ENCODE data around the gene GLIS1. TPM values are rescaled to one million over a fixed set of nuclear protein-coding genes. Genes with fewer than 3 reads are reported as not detected.

GLIS1 gene
- total and polyA plus RNA-seq, 10 of the 15 experiments (the other 5 are each of a cell fraction or from before 2014, with no cell fraction given): not detected

DNA sequence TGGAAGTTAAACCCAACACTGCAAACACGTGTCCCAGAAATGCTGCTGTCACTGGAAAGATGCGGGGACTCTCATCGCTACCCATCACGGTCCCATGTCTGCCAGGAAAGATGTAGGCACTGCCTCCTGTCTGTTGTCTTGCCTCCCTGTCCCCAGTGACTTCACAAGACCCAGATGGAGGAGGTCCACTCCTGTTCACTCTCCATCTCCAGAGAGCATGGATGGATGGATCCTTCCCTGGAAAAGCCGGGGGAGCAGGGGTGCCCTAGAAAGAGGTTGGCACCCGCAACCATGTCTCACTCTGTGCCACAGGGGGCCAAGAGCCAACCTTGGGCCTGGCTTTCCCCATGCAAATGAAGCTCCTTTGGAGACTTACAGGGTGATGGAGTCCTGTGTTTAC, 135.5 kb downstream of the GLIS1 start (continued):
- TF ChIP-seq, protein P1, sequence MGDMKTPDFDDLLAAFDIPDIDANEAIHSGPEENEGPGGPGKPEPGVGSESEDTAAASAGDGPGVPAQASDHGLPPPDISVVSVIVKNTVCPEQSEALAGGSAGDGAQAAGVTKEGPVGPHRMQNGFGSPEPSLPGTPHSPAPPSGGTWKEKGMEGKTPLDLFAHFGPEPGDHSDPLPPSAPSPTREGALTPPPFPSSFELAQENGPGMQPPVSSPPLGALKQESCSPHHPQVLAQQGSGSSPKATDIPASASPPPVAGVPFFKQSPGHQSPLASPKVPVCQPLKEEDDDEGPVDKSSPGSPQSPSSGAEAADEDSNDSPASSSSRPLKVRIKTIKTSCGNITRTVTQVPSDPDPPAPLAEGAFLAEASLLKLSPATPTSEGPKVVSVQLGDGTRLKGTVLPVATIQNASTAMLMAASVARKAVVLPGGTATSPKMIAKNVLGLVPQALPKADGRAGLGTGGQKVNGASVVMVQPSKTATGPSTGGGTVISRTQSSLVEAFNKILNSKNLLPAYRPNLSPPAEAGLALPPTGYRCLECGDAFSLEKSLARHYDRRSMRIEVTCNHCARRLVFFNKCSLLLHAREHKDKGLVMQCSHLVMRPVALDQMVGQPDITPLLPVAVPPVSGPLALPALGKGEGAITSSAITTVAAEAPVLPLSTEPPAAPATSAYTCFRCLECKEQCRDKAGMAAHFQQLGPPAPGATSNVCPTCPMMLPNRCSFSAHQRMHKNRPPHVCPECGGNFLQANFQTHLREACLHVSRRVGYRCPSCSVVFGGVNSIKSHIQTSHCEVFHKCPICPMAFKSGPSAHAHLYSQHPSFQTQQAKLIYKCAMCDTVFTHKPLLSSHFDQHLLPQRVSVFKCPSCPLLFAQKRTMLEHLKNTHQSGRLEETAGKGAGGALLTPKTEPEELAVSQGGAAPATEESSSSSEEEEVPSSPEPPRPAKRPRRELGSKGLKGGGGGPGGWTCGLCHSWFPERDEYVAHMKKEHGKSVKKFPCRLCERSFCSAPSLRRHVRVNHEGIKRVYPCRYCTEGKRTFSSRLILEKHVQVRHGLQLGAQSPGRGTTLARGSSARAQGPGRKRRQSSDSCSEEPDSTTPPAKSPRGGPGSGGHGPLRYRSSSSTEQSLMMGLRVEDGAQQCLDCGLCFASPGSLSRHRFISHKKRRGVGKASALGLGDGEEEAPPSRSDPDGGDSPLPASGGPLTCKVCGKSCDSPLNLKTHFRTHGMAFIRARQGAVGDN (IDR thresholded peaks at IDR 0.05): no peak
- TF ChIP-seq SIN3A (IDR thresholded peaks at IDR 0.05; ENCODE audit: low read depth, low read length) (no peak), YBX1 (IDR thresholded peaks at IDR 0.05) (no peak), CREB1 (IDR thresholded peaks at IDR 0.05; ENCODE audit: low read depth) (no peak), IKZF2 (IDR thresholded peaks at IDR 0.05) (no peak), HCFC1 (IDR thresholded peaks at IDR 0.05; ENCODE audit: low read length) (no peak), TARDBP (IDR thresholded peaks at IDR 0.05; ENCODE audit: borderline replicate concordance) (no peak), ATF7 (IDR thresholded peaks at IDR 0.05; ENCODE audit: low read depth) (no peak)

DNA sequence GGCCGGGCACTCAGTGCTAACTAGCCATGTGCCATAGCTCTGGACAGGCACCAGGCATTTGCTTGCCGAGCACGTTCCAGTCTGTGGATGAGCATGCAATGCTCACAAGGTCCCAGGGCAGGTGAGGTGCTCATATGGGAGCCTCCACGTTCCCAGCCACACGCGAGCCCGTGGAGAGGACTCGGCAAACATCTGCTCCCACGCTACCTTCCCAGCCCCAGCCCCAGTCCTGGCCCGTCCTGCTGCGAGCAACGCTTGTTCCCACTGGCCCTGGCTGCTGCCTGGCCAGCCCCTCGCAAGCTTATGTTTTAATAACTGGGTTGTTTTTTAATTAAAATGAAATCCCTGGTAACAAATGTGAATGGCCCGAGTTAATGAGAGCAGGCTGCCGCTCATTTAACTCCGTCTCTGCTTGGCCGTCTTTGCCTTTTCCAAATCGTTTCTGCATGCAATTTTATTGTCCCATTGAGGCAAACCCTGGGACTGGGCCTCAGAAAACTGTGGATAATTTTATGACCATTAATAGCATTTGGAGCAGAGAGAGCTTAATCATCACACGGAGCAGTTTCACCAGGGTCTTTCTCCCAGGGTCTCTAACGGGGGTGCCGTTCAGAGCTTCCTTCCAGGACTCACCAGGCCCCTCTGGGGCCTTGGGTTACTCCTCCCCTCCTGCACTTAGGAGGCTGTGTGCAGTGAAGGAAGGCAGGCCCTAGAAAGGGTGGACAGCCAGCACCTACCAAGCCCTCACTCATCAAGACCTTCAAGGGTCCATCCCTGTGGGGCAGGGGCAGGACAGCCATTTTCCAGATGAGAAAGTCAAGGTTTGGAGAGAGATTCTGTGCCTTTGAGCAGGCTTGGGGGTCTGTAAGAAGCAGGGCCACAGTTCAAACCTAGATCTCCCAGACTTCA, 136.8 kb downstream of the GLIS1 start:
- ChIA-PET POLR2A (no interaction called here), CTCF (no interaction called here), RAD21 (ENCODE audit: unreplicated experiment) (no interaction called here), SMC1A (ENCODE audit: uncharacterized antibody, unreplicated experiment) (no interaction called here)
- FAIRE-seq: no peak
- no peak overlapping the region for H3K27ac ChIP-seq (ENCODE audit: control insufficient read depth, insufficient read depth)
- H3K4me2 ChIP-seq (ENCODE audit: control insufficient read depth, insufficient read depth): no peak overlapping the region
- no peaks in the 10 kb centered on the region for H3K36me3 ChIP-seq (ENCODE audit: control insufficient read depth in 2 of 2, insufficient read depth in 2 of 2, low read length in 1 of 2)
- H3K9me3 ChIP-seq (replicated peaks; ENCODE audit: control insufficient read depth, insufficient read depth, low read length): no peaks in the 10 kb centered on the region
- H3K4me3 ChIP-seq: no peak overlapping the region
- no peak for TF ChIP-seq CREB1 (IDR thresholded peaks at IDR 0.05; ENCODE audit: low read depth)
- TF ChIP-seq ZNF274 (IDR thresholded peaks at IDR 0.05; ENCODE audit: insufficient read depth, insufficient read length): no peak
- no peak for TF ChIP-seq CBX5 (IDR thresholded peaks at IDR 0.05; ENCODE audit: low read depth)
- no peak for TF ChIP-seq POU2F2 (IDR thresholded peaks at IDR 0.05; ENCODE audit: borderline replicate concordance, low read depth, low read length)
- no peak for TF ChIP-seq MAX (IDR thresholded peaks at IDR 0.05; ENCODE audit: low read depth, low read length)
- TF ChIP-seq NRF1 (conservative IDR thresholded peaks at IDR 0.05; ENCODE audit: low read depth, low read length): no peak
- no peak for TF ChIP-seq POLR2AphosphoS2 (IDR thresholded peaks at IDR 0.05; ENCODE audit: low read depth, low read length)
- H3K27me3 ChIP-seq (replicated peaks in 1 of 2; ENCODE audit: control insufficient read depth in 2 of 2, insufficient read depth in 2 of 2, low read length in 1 of 2): no peaks in the 10 kb centered on the region; a peak in 1 of 4 replicates
- no peak for DNase-seq (ENCODE audit: low read depth, low spot score)
- no peak overlapping the region for H3K9ac ChIP-seq (ENCODE audit: control insufficient read depth, insufficient read depth, low read length)
- intact Hi-C loops (cut with micrococcal nuclease; ENCODE audit: unreplicated experiment): no loop called here
- WGBS (ENCODE audit: insufficient coverage, insufficient replicate concordance, low lambda C conversion rate, missing lambda C conversion rate): 25% methylated on average over 21 of the region's 21 CpGs
- H3K4me1 ChIP-seq (ENCODE audit: control insufficient read depth, insufficient read depth, low read length): no peaks in the 10 kb centered on the region
- ATAC-seq: no peak
- in situ Hi-C loops (cut with MboI): no loop called here
- H2AFZ ChIP-seq (ENCODE audit: control insufficient read depth, low read depth, low read length): no peak overlapping the region
- BruUV-seq (replicated peaks): no TSS peak
- no peaks in the 10 kb centered on the region for H4K20me1 ChIP-seq (ENCODE audit: control insufficient read depth, insufficient read depth)
- no peaks in the 10 kb centered on the region for H3K79me2 ChIP-seq (ENCODE audit: control insufficient read depth, insufficient read depth, low read length)

Data from GM12878 (cell line).